Ureter (tissue), 1 donor: ENCODE data around the gene GRK4. TPM values are rescaled to one million over a fixed set of nuclear protein-coding genes. Genes with fewer than 3 reads are reported as not detected.
"Not testable (repeated sequence)": the region's sequence is repeated elsewhere in the genome, so short reads cannot be mapped to it uniquely, and the experiment has no call there.

Source experiments
- DNase-seq: peaks from one replicate; pipeline ENCODE4 v3.0.0-alpha.2; 2020; ENCODE audit warnings: low spot score
- total RNA-seq: library from RNA; stranded (reverse); gene quantifications from one replicate; pipeline ENCODE4 v1.2.4, GENCODE V29; 2023
- donor health status: DM: yes; HTN: yes; CAD: no.

The GRK4 gene
- total RNA-seq, 1 donor from 2014 or later, result 4.3 TPM

GRCh38 chr4:2930758-2931511, 32.4 kb upstream of the GRK4 start:
- DNase-seq, result peak; percentile 79

GRCh38 chr4:2931512-2932301, 31.7 kb upstream of the GRK4 start:
- peak; percentile 76 for DNase-seq

GRCh38 chr4:2932321-2932950, 30.9 kb upstream of the GRK4 start:
- DNase-seq, result no peak

- DNase-seq, result no peak
Observed at GRCh38 chr4:2932951-2933565, 30.3 kb upstream of the GRK4 start.

GRCh38 chr4:2933566-2934076, 29.8 kb upstream of the GRK4 start:
- DNase-seq, result no peak

- peak; percentile 75 for DNase-seq
Observed at GRCh38 chr4:2934077-2934812, 29.1 kb upstream of the GRK4 start.

GRCh38 chr4:2934813-2935761, 28.3 kb upstream of the GRK4 start:
- peak; percentile 97 for DNase-seq

GRCh38 chr4:2935762-2936743, 27.3 kb upstream of the GRK4 start:
- DNase-seq, result peak; percentile 50

- peak; percentile 54 for DNase-seq
Observed at GRCh38 chr4:2936773-2937145, 26.6 kb upstream of the GRK4 start.

GRCh38 chr4:2937146-2937857, 26.1 kb upstream of the GRK4 start:
- DNase-seq, result peak; percentile 88

- DNase-seq, result peak; percentile 41
Observed at GRCh38 chr4:2937986-2938385, 25.4 kb upstream of the GRK4 start.

- not testable (repeated sequence) for DNase-seq
Observed at GRCh38 chr4:2938411-2938810, 25.0 kb upstream of the GRK4 start.

GRCh38 chr4:2938906-2939305, 24.5 kb upstream of the GRK4 start:
- DNase-seq, result no peak

GRCh38 chr4:2939383-2940243, 23.8 kb upstream of the GRK4 start:
- peak; percentile 40 for DNase-seq

GRCh38 chr4:2940267-2941137, 22.9 kb upstream of the GRK4 start:
- DNase-seq, result peak; percentile 37
